Hematopoietic multipotent progenitor cell treated with erythropoietin and hydrocortisone succinate and interleukin-3 and kit ligand, for 8 days (in vitro differentiated cells): ENCODE results near the gene MAP3K20.
A peak's percentile ranks its signal among the peaks of the same experiment; 100 is the strongest.
"Not testable (repeated sequence)": the region's sequence is repeated elsewhere in the genome, so short reads cannot be mapped to it uniquely, and the experiment has no call there.

Source experiments
- DNase-seq: peaks from one replicate; pipeline ENCODE4 v3.0.0-alpha.2; 2015

The MAP3K20 gene

GRCh38 chr2:173075781-173076580 lies at the start of gene MAP3K20:
TSS of gene MAP3K20 (plus strand) at chr2:173075846. CDS start at chr2:173091032, 15,186 bp downstream.
- peak; percentile 74 for DNase-seq

- DNase-seq: no peak
Observed at GRCh38 chr2:173026479-173026878, 49.2 kb upstream of the MAP3K20 start.

GRCh38 chr2:173027181-173028128 lies 48.2 kb upstream of the MAP3K20 start:
- DNase-seq: peak; percentile 79

GRCh38 chr2:173028141-173028540 lies 47.5 kb upstream of the MAP3K20 start:
- DNase-seq: no peak

- DNase-seq: no peak
Observed at GRCh38 chr2:173028671-173029070, 47.0 kb upstream of the MAP3K20 start.

- no peak for DNase-seq
Observed at GRCh38 chr2:173030561-173031490, 44.8 kb upstream of the MAP3K20 start.

- DNase-seq: no peak
Observed at GRCh38 chr2:173032032-173032431, 43.6 kb upstream of the MAP3K20 start.

- DNase-seq: no peak
Observed at GRCh38 chr2:173033084-173033483, 42.6 kb upstream of the MAP3K20 start.

GRCh38 chr2:173034143-173034542 lies 41.5 kb upstream of the MAP3K20 start:
- DNase-seq: no peak

GRCh38 chr2:173037245-173038120 lies 38.2 kb upstream of the MAP3K20 start:
- no peak for DNase-seq

- not testable (repeated sequence) for DNase-seq
Observed at GRCh38 chr2:173038257-173038656, 37.4 kb upstream of the MAP3K20 start.

GRCh38 chr2:173040729-173041128 lies 34.9 kb upstream of the MAP3K20 start:
- DNase-seq: no peak

GRCh38 chr2:173043476-173043875 lies 32.2 kb upstream of the MAP3K20 start:
- no peak for DNase-seq

- DNase-seq: no peak
Observed at GRCh38 chr2:173043897-173044519, 31.6 kb upstream of the MAP3K20 start.

GRCh38 chr2:173044686-173045085 lies 31.0 kb upstream of the MAP3K20 start:
- DNase-seq: no peak

- no peak for DNase-seq
Observed at GRCh38 chr2:173045181-173045580, 30.5 kb upstream of the MAP3K20 start.

- DNase-seq: no peak
Observed at GRCh38 chr2:173048522-173048896, 27.1 kb upstream of the MAP3K20 start.

- DNase-seq: no peak
Observed at GRCh38 chr2:173048897-173049661, 26.6 kb upstream of the MAP3K20 start.

GRCh38 chr2:173049831-173050230 lies 25.8 kb upstream of the MAP3K20 start:
- DNase-seq: no peak

- no peak for DNase-seq
Observed at GRCh38 chr2:173050684-173051083, 25.0 kb upstream of the MAP3K20 start.
